Eye (tissue), 1 donor: ENCODE results near the gene AFG1L.
"Not testable (repeated sequence)": the region's sequence is repeated elsewhere in the genome, so short reads cannot be mapped to it uniquely, and the experiment has no call there.

Experiments used
- DNase-seq: peaks from one replicate; pipeline ENCODE4 v3.0.0-alpha.2; 2015

AFG1L gene

GRCh38 chr6:108355120-108355519 is 60.3 kb downstream of the AFG1L start:
- DNase-seq = no peak

DNA sequence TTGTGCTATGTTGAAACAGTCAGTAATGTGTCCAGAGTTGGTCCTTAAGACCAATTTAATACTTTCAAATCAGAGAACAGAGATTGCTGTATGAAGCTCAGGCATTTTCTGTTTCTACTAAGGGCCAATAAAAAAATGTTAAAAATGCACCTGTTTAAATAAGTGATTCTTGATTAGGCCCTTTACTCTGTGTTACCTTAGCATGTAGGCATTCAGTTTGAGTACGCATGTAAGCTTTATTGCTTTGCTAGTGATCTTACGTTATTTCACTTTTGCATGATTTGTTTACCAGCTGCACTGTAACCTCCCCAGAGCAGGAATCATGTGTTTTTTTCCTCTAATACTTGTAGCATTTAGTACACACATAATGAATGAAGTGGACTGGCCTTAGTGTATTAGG is 61.0 kb downstream of the AFG1L start:
- no peak for DNase-seq

DNA sequence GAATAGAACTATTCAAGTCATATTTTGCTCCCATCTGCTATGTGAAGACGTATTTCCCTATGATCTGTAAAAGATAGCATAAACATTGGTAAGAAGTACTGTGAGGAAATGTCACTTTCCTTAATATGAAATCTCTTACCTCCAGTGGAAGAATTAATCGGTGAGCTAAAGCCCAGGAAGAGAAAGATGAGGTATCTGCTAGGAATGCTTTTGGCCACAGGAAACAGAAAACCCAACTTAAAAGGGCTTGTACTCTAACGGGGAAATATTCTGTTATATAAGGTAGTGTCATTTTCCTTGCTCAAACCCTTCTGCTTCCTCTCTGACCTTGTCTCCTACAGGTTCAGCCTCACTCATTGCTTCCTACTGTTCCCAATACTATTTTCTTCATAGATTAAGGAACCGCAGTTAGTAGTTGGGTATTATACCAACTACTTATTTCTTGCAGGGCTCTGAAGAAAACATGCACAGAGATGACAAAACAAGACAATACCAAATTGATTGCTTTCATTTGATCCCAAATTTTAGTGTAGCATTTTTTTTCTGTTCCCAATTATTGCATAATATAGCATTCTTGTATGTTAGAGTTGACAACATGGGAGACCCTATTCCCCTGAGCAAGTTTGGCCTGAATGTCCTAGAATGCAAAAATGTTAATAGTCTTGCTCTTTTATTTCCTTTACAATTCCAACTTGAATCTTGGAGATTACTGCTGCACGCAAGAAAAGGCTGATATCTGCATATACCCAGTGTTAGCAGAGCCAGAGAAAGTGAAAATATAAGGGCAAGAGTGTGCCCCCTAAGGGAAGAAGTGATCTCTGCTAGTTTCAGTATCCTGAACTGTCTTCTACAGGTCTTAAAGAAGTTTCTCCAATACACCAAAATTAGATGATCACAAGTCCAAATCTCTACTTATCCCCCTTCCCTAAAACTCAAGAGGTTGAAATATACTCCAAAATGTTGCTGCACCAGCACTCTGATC is 65.3 kb downstream of the AFG1L start:
- DNase-seq = no peak

- DNase-seq = no peak
Measured at GRCh38 chr6:108360919-108361311, 66.1 kb downstream of the AFG1L start.

DNA sequence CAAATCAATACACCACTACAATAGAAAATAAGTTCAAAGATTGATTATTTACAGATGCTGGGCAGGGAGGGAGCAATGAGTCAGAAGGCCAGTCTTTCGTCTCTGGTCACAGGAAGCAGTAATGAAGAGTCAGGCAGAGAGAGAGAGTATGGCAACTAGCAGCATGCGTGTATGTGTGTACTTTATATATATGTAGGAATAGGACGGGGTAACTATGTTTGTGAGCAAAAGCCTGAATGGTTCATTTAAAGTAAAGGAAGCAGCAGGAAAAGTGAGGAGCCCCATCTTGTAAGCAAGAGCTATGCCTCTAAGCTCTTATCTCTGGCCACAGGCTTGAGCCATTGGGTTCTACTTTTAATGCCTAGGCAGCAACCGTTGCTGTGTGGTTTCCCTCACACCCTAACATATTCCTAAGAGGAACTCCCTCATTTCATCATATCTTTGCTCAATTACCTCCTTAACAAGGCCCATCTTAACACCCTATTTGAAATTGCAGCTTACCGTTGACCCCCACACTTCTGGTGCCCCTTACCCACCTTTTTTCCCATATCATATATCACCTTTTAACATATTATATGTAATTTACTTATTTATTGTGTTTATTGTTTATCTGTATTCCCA is 66.6 kb downstream of the AFG1L start:
- DNase-seq = no peak

DNA sequence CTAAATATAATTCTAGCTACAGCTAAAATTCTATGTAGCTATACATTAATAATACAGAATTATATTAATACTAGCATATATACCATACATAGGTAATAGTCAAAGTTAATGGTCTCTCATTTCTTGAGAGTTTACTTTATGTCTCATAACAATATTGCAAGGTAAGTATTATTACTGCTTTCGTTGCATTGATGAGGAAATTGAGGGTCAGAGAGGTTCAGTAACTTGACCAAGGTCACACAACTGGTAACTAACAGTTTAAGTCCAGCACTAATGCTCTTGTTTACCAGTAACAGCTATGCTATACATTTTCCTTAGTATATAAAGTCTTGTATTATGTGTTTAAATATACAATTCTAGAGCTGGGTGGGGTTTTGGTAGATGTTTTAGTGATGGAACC is 67.6 kb downstream of the AFG1L start:
- DNase-seq = no peak

DNA sequence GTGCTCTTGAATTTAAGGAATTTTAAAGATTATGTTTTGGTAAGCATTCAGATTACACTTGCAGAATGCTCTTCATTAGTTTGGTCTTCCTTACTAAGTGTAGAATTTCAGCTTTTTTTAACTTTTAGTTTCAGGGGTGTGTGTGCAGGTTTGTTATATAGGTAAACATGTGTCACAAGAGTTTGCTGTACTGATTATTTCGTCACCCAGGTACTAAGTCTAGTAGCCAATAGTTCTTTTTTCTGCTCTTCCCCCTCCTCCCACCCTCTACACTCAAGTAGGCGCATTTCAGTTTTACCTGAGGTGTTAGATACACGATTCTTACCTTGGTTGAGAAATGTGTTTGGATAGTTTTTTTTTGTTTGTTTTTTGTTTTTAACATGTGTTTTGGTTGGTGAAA is 68.3 kb downstream of the AFG1L start:
- no peak for DNase-seq

- DNase-seq = peak; percentile 21
Measured at GRCh38 chr6:108363889-108364313, 69.0 kb downstream of the AFG1L start.

GRCh38 chr6:108364470-108364869 is 69.6 kb downstream of the AFG1L start:
- no peak for DNase-seq

- DNase-seq = peak; percentile 22
Measured at GRCh38 chr6:108365478-108365877, 70.6 kb downstream of the AFG1L start.

- DNase-seq = peak; percentile 16
Measured at GRCh38 chr6:108366236-108366635, 71.4 kb downstream of the AFG1L start.

GRCh38 chr6:108368431-108369030 is 73.7 kb downstream of the AFG1L start:
- no peak for DNase-seq

- peak; percentile 10 for DNase-seq
Measured at GRCh38 chr6:108380876-108381275, 86.0 kb downstream of the AFG1L start.

DNA sequence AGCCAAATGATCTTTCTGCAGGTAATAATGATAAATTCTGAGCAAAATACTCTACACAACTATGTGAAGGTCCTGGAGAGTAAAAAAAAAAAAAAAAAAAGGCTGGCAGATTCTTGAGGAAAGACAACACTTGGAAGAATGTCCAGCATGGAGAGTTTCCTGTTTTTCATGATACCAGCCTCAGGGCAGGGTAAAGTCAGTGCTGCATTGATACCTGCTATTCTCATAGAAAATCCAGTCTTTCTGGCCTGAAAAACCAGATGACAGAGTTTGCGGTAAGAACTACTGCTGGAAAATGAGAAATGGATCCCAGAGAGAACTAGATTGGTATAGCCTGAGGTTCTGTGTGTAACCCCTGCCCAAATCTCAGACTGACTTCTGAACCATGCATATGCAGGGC is 89.1 kb downstream of the AFG1L start:
- DNase-seq = no peak

DNA sequence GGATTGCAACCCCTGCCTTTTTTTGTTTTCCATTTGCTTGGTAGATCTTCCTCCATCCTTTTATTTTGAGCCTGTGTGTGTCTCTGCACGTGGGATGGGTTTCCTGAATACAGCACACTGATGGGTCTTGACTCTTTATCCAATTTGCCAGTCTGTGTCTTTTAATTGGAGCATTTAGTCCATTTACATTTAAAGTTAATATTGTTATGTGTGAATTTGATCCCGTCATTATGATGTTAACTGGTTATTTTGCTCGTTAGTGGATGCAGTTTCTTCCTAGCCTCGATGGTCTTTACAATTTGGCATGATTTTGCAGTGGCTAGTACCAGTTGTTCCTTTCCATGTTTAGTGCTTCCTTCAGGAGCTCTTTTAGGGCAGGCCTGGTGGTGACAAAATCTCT is 94.3 kb downstream of the AFG1L start:
- not testable (repeated sequence) for DNase-seq

DNA sequence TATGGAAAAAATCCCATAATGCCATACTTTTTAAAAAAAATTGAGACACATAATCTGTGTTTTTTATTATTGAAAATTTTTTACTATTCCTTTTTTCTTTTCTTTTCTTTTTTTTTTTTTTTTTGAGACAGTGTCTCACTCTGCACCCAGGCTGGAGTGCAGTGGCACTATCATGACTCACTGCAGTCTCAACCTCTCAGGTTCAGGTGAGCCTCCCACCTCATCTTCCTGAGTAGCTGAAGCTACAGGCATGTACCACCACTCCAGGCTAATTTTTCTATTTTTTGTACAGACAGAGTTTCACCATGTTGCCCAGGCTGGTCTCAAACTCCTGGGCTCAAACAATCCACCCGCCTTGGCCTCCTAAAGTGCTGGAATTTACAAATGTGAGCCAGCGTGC is 100.4 kb downstream of the AFG1L start:
- no peak for DNase-seq

- DNase-seq = no peak
Measured at GRCh38 chr6:108403236-108403635, 108.4 kb downstream of the AFG1L start.

GRCh38 chr6:108406943-108407342 is 112.1 kb downstream of the AFG1L start:
- no peak for DNase-seq

DNA sequence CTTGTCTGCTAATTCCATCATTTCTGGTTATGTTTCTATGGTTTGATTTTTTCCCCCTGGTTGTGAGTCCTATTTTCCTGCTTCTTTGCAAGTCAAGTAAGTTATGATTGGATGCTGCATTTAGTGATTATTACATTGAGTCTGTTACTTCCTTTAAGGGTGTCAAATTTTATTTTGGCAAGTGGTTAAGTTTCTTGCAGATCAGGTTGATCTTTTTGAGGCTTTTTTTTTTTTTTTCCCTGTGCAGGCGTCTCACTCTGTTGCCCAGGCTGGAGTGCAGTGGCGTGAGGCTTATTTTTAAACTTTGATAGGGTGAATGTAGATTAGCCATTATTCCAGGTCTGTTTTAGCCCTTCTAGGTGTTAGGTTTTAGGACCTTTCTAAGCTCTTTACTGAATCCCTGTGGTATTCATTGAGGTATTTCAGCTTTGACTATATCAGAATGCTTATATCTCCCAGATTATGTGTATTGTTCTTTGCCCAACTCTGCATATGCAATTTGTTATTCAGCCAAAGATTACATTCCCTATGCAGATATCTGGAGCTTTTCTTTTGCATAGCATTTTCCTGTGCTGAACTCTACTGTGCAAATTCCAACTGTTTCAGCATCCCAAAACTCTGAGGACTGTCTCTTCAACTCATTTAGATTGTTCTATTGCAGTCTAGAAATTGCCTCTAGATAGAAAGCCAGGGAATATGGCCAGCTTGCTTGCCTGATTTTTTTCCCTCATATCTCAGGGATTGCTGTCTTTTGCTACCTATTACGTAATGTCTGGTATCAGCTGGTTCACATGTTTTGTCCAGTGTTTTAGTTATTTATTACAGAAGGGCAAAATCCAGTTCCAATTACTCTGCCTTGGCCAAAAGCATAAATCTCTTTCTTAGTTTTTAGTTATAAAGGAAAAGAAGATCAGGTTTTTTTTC is 113.3 kb downstream of the AFG1L start:
- DNase-seq = no peak

DNA sequence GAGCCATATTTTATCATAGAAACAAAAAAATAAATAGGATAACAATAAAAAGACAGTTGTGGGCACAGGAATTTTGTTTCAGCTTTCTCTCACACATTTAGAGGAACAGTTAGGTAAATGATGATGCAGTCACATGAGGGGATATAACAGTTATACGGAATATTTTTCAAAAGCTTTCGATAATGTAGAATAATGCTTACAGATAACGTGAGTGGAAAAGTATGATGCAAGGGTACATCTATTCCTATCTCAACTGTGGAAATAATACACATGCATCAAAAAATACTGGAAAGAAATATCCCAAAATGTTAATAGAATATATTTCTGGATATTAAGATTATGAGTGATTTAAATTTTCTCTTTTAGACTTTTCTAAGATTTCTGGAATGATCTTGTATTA is 114.0 kb downstream of the AFG1L start:
- DNase-seq = no peak

DNA sequence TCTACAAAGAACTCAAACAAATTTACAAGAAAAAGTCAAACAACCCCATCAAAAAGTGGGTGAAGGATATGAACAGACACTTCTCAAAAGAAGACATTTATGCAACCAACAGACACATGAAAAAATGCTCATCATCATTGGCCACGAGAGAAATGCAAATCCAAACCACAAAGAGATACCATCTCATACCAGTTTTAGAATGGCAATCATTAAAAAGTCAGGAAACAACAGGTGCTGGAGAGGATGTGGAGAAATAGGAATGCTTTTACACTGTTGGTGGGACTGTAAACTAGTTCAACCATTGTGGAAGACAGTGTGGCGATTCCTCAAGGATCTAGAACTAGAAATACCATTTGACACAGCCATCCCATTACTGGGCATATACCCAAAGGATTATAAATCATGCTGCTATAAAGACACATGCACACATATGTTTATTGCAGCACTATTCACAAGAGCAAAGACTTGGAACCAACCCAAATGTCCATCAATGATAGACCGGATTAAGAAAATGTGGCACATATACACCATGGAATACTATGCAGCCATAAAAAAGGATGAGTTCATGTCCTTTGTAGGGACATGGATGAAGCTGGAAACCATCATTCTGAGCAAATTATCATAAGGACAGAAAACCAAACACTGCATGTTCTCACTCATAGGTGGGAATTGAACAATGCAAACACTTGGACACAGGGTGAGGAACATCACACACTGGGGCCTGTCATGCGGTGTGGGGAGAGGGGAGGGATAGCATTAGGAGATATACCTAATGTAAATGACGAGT is 121.4 kb downstream of the AFG1L start:
- DNase-seq = not testable (repeated sequence)

DNA sequence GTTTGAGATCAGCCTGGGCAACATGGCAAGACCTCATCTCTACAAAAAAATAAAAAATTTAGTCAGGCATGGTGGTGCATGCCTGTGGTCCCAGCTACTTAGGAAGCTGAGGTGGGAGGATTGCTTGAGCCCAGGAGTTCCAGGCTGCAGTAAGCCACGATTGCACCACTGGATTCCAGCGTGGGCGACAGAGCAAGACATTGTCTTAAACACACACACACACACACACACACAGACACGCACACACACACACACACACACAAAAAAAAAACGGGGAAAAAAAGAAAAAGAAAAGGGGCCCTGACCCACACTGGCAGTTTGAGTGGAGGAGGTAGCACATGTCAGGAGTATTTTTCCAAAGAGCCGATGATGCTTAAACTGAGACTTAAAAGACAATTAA is 122.2 kb downstream of the AFG1L start:
- no peak for DNase-seq
